Loucy (cell line): ENCODE measurements around the gene GOLGA6C.

Experiments
- EZH2phosphoT487 ChIP-seq: fragments of 200-600 bp; IDR thresholded peaks from 2 replicates; pipeline ENCODE4 v1.6.1; 2018; ENCODE audit warnings: antibody characterized with exemption, mild to moderate bottlenecking, moderate library complexity, borderline replicate concordance
- TF ChIP-seq, protein P1 (sequence below): fragments of 200-600 bp; sonication (generic); conservative IDR thresholded peaks from 2 replicates; pipeline ENCODE4 v1.5.1; 2014; ENCODE audit warnings: mild to moderate bottlenecking, antibody characterized with exemption, low read length

DNA sequence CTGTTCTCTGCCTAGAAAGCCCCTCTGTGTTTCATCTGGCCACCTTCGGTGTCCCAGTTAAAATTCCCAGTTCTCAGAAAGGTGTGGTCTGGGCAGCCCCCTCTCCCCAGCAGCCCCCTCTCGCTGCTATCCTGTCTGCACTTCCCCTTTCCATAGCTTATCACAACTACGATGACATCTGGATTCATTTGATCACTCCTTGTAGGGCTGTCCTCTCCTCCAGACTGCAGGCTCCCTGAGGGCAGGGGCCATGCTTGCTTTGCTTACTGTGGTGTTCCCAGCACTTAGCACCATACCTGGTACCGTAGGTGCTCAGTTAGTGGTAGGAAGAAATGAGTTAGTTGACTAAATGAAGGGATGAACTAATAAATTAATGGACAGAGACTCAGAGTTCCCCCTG, 26.3 kb upstream of the GOLGA6C start:
- TF ChIP-seq, protein P1, sequence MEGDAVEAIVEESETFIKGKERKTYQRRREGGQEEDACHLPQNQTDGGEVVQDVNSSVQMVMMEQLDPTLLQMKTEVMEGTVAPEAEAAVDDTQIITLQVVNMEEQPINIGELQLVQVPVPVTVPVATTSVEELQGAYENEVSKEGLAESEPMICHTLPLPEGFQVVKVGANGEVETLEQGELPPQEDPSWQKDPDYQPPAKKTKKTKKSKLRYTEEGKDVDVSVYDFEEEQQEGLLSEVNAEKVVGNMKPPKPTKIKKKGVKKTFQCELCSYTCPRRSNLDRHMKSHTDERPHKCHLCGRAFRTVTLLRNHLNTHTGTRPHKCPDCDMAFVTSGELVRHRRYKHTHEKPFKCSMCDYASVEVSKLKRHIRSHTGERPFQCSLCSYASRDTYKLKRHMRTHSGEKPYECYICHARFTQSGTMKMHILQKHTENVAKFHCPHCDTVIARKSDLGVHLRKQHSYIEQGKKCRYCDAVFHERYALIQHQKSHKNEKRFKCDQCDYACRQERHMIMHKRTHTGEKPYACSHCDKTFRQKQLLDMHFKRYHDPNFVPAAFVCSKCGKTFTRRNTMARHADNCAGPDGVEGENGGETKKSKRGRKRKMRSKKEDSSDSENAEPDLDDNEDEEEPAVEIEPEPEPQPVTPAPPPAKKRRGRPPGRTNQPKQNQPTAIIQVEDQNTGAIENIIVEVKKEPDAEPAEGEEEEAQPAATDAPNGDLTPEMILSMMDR, result no peak
- TF ChIP-seq EZH2phosphoT487, result no peak
